Neural cell (in vitro differentiated cells): ENCODE data around the gene DENND1A. TPM values are rescaled to one million over a fixed set of nuclear protein-coding genes. Genes with fewer than 3 reads are reported as not detected.

Experiments used
- H2AFZ ChIP-seq: fragments of 200-600, 300-800 bp; sonication (generic), shearing (Covaris generic); 2 replicates; pipeline ENCODE4 v1.6.0; 2014; ENCODE audit warnings: low read depth, mild to moderate bottlenecking, antibody characterized with exemption, low read length, moderate library complexity
- H3F3A ChIP-seq: fragments of 200-600 bp; shearing (Covaris generic); 2 replicates; pipeline ENCODE4 v1.6.1; 2016; ENCODE audit warnings: mild to moderate bottlenecking, moderate library complexity, mixed read lengths, antibody characterized with exemption, low read length; ENCODE audit not compliant: insufficient read depth, poor library complexity, severe bottlenecking
- H3K27ac ChIP-seq: fragments of 200-600, 300-800 bp; sonication (generic), shearing (Covaris generic); 2 replicates; pipeline ENCODE4 v1.5.1; 2014; ENCODE audit warnings: mild to moderate bottlenecking, low read length, moderate library complexity
- H3K27me3 ChIP-seq: fragments of 300-800, 200-600 bp; sonication (generic), shearing (Covaris generic); 2 replicates; pipeline ENCODE4 v1.6.0; 2014; ENCODE audit warnings: mild to moderate bottlenecking, low read depth, low read length, moderate library complexity; ENCODE audit not compliant: insufficient read depth
- H3K36me3 ChIP-seq: fragments of 300-800, 200-600 bp; sonication (generic), shearing (Covaris generic); 2 replicates; pipeline ENCODE4 v1.5.1; 2014; ENCODE audit warnings: mild to moderate bottlenecking, antibody characterized with exemption, low read length, moderate library complexity; ENCODE audit not compliant: insufficient read depth
- H3K4me2 ChIP-seq: fragments of 300-800, 200-600 bp; sonication (generic), shearing (Covaris generic); 2 replicates; pipeline ENCODE4 v1.6.0; 2014; ENCODE audit warnings: mild to moderate bottlenecking, low read length
- H3K4me3 ChIP-seq: fragments of 300-800, 200-600 bp; sonication (generic), shearing (Covaris generic); 2 replicates; pipeline ENCODE4 v1.5.1; 2014; ENCODE audit warnings: mild to moderate bottlenecking, low read length, moderate library complexity
- H3K79me2 ChIP-seq: fragments of 200-600 bp; shearing (Covaris generic); replicated peaks from 2 replicates; pipeline ENCODE4 v1.6.0; 2014; ENCODE audit warnings: mild to moderate bottlenecking, low read length, moderate library complexity; ENCODE audit not compliant: insufficient read depth
- H3K9ac ChIP-seq: fragments of 300-800, 200-600 bp; sonication (generic), shearing (Covaris generic); 2 replicates; pipeline ENCODE4 v1.6.1; 2016; ENCODE audit warnings: mild to moderate bottlenecking, low read length, mixed read lengths
- H3K9me2 ChIP-seq: fragments of 200-600 bp; shearing (Covaris generic); 2 replicates; pipeline ENCODE4 v1.6.1; 2016; ENCODE audit warnings: mild to moderate bottlenecking, low read length, mixed read lengths; ENCODE audit not compliant: insufficient read depth
- H3K9me3 ChIP-seq: fragments of 200-600, 300-800 bp; sonication (generic), shearing (Covaris generic); 2 replicates; pipeline ENCODE4 v1.6.1; 2016; ENCODE audit warnings: mild to moderate bottlenecking, mixed run types, low read length, moderate library complexity, mixed read lengths
- H4K20me1 ChIP-seq: fragments of 200-600 bp; shearing (Covaris generic); 2 replicates; pipeline ENCODE4 v1.6.1; 2016; ENCODE audit warnings: mild to moderate bottlenecking, mixed run types; ENCODE audit not compliant: insufficient read depth
- CTCF ChIP-seq: fragments of 450-650 bp; IDR thresholded peaks from 2 replicates; pipeline ENCODE4 v1.5.1; 2014; ENCODE audit warnings: antibody characterized with exemption, mild to moderate bottlenecking, moderate library complexity; ENCODE audit not compliant: poor library complexity, severe bottlenecking
- EP300 ChIP-seq: fragments of 450-650 bp; conservative IDR thresholded peaks from 2 replicates; pipeline ENCODE4 v1.6.1; 2014; ENCODE audit warnings: antibody characterized with exemption, mild to moderate bottlenecking, moderate library complexity; ENCODE audit not compliant: poor library complexity, severe bottlenecking
- EZH2 ChIP-seq: fragments of 200-600, 300-800 bp; shearing (Covaris generic), sonication (generic); IDR thresholded peaks from 2 replicates; pipeline ENCODE4 v1.6.1; 2014; ENCODE audit warnings: antibody characterized with exemption, low read length, borderline replicate concordance, mild to moderate bottlenecking; ENCODE audit not compliant: insufficient read depth, poor library complexity, severe bottlenecking
- MXI1 ChIP-seq: fragments of 450-650 bp; conservative IDR thresholded peaks from 2 replicates; pipeline ENCODE4 v1.6.1; 2014; ENCODE audit warnings: antibody characterized with exemption, mild to moderate bottlenecking; ENCODE audit not compliant: poor library complexity, severe bottlenecking
- POLR2AphosphoS5 ChIP-seq: IDR thresholded peaks from 2 replicates; pipeline ENCODE4 v1.6.1; 2012
- RAD21 ChIP-seq: fragments of 450-650 bp; conservative IDR thresholded peaks from 2 replicates; pipeline ENCODE4 v1.6.1; 2014; ENCODE audit warnings: antibody characterized with exemption, mild to moderate bottlenecking, moderate library complexity
- REST ChIP-seq: IDR thresholded peaks from 2 replicates; pipeline ENCODE4 v1.6.1; 2012; ENCODE audit warnings: borderline replicate concordance
- SMC3 ChIP-seq: fragments of 450-650 bp; conservative IDR thresholded peaks from 2 replicates; pipeline ENCODE4 v1.6.1; 2014; ENCODE audit warnings: antibody characterized with exemption, mild to moderate bottlenecking, moderate library complexity; ENCODE audit not compliant: poor library complexity
- TAF1 ChIP-seq: IDR thresholded peaks from 2 replicates; pipeline ENCODE4 v1.6.1; 2012; ENCODE audit warnings: low read depth
- polyA plus RNA-seq: library from polyadenylated mRNA; depleted of rRNA; stranded (reverse); fragments of >200 nt; gene quantifications from 2 replicates; pipeline ENCODE4 v1.2.3, GENCODE V29; 2014

DENND1A gene
- polyA plus RNA-seq, 1 donor from 2014 or later: 2.3 TPM

DNA sequence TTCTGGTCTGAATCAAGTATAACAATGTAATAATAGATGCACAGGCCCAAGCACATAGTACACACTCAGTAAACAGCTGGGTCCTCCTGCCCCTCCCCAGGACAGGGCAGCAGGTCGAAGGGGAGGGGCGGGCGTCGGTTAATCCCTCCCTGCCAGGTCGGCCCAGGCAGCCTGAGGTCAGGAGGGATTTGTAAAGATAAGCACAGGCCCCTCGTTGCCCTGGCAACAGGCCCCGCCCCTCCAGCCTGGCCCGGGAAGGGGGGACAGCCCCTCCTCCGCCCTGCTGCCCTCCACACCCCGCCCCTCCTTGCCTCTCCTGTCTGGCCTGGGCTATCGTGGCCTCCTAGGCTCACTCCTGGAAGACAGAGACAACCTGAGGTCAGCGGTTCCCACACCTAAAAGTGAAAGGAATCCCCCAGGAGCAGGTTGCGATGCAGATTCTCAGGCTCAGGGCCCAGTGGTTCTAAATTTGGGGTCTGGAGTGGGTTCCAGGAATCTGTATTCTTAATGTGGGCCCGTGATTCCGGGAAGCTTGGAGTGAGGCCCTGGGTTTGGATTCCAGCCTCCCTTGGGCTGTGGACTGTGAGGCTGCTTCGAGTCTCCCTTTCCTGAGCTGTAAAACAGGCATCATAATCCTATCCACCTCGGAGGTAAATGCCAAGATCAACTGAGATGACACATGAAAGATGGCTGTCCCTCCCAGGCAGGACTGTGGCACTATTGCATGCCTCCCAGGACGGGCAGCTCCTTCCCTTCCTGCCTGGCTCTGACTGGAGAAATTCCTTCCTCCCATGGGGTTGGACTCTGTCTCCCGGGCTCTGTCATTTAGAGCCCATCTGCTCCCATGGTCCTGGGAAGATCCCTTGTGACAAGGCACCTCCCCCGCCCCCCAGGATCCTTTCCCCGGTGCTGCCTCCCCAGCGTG is 569.5 kb downstream of the DENND1A start:
- no peaks in the 10 kb centered on the region for H3K9me3 ChIP-seq
- no peaks in the 10 kb centered on the region for H3F3A ChIP-seq
- H3K27ac ChIP-seq: no peak overlapping the region
- H4K20me1 ChIP-seq: no peaks in the 10 kb centered on the region
- H3K9me2 ChIP-seq: no peaks in the 10 kb centered on the region
- H3K4me2 ChIP-seq: no peak overlapping the region
- TF ChIP-seq MXI1 (no peak), SMC3 (no peak), CTCF (no peak), REST (no peak), RAD21 (no peak), TAF1 (no peak), EP300 (no peak), EZH2 (no peak), POLR2AphosphoS5 (no peak)
- H3K27me3 ChIP-seq: no peaks in the 10 kb centered on the region
- peaks cover 61% of the 10 kb centered on the region for H3K79me2 ChIP-seq
- H3K9ac ChIP-seq: peak overlapping the region; percentile 16
- no peak overlapping the region for H2AFZ ChIP-seq
- no peaks in the 10 kb centered on the region for H3K36me3 ChIP-seq
- no peak overlapping the region for H3K4me3 ChIP-seq

DNA sequence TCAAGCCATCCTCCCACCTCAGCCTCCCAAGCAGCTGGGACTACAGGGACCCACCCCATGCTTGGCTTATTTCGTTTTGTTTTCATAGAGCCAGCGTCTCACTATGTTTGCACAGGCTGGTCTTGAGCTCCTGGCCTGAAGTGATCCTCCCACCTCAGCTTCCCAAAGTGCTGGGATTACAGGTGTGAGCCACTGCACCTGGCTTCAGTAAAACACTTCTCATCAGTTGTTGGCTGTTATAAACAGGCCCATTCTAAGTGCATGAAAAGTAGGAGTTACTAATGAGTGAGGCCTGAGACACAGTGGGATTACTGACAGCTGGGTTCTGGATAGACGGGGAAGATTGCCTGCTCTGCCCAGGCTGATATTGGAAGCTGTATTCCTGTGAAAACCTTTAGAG is 570.4 kb downstream of the DENND1A start:
- Histone ChIP-seq H3K9me2 (no peaks in the 10 kb centered on the region), H3F3A (no peaks in the 10 kb centered on the region), H2AFZ (no peak overlapping the region), H3K79me2 (peaks cover 59% of the 10 kb centered on the region), H3K9ac (no peak overlapping the region), H3K36me3 (no peaks in the 10 kb centered on the region), H4K20me1 (no peaks in the 10 kb centered on the region), H3K27ac (no peak overlapping the region), H3K4me3 (no peak overlapping the region), H3K27me3 (no peaks in the 10 kb centered on the region), H3K9me3 (no peaks in the 10 kb centered on the region), H3K4me2 (no peak overlapping the region)
- no peak for TF ChIP-seq MXI1
- no peak for TF ChIP-seq SMC3
- no peak for TF ChIP-seq REST
- no peak for TF ChIP-seq TAF1
- no peak for TF ChIP-seq POLR2AphosphoS5
- TF ChIP-seq EZH2: no peak
- no peak for TF ChIP-seq EP300
- TF ChIP-seq RAD21: no peak
- TF ChIP-seq CTCF: no peak
